HG02973 (cell line): ENCODE data around the gene ZNF841.
"Not testable (repeated sequence)": the region's sequence is repeated elsewhere in the genome, so short reads cannot be mapped to it uniquely, and the experiment has no call there.

ENCODE experiments used
- ATAC-seq: cut with Tn5 transposase; IDR thresholded peaks from one replicate; pipeline ENCODE4 v1.9.1; 2021; ENCODE audit warnings: moderate library complexity; ENCODE audit not compliant: unreplicated experiment

ZNF841 gene

DNA sequence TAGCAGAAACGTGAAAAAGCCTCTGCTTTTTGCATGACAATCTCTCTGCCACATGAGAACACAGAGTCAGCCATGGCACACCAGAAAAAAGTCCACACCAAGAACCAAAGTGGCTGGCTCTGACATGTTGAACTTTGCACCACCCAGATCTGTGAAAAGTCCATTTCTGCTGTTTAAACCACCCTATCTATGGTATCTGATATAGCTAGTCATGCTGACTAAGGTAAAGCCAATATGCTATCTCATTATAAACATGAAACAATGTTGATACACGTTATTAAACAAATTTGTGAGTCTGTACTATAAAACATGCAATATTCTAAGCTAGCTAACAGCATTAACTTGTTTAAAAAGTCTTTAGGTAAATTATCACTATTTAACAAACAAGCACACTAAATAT lies 25.9 kb downstream of the ZNF841 start:
- ATAC-seq = no peak

DNA sequence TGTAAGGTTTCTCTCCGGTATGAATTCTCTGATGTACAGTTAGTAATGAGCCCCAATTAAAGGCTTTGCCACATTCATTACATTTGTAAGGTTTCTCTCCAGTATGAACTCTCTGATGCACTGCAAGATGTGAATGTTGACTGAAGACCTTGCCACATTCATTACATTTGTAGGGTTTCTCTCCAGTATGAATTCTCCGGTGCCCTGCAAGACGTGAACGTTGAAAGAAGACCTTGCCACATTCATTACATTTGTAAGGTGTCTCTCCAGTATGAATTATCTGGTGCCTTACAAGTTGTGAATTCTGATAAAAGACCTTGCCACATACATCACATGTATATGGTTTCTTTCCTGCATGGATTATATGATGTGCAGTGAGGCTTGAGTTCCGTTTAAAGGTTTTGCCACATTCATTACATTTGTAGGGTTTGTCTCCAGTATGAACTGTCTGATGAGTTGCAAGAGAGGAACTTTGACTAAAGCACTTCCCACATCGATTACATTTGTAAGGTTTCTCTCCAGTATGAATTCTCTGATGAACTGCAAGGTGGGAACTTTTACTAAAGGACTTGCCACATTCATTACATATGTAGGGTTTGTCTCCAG lies 29.2 kb downstream of the ZNF841 start:
- no peak for ATAC-seq

DNA sequence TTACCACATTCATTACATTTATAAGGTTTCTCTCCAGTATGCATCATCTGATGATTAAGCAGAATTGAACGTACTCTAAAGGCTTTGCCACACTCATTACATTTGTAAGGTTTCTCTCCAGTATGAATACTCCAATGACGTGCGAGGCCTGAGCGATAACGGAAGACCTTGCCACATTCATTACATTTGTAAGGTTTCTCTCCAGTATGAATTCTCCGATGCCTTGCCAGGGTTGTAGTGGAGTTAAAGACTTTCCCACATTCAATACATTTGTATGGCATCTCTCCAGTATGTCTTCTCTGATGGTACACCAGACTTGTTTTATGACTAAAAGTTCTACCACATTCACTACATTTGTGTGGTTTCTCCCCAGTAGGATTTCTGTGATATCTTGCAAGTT lies 30.2 kb downstream of the ZNF841 start:
- no peak for ATAC-seq

DNA sequence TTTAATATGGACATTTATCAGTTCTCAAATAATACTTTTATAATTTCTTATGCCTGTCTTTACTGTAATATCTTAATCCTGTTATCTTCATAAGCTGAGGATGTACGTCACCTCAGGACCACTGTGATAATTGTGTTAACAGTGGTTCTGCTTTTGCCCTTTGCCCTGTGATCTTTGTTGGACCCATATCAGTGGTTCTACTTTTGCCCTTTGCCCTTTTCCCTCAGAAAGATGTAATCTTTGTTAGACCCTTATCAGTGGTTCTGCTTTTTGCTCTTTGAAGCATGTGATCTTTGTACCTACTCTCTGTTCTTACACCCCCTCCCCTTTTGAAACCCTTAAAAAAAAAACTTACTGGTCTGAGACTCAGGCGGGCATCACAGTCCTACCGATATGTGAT lies 39.1 kb downstream of the ZNF841 start:
- not testable (repeated sequence) for ATAC-seq

DNA sequence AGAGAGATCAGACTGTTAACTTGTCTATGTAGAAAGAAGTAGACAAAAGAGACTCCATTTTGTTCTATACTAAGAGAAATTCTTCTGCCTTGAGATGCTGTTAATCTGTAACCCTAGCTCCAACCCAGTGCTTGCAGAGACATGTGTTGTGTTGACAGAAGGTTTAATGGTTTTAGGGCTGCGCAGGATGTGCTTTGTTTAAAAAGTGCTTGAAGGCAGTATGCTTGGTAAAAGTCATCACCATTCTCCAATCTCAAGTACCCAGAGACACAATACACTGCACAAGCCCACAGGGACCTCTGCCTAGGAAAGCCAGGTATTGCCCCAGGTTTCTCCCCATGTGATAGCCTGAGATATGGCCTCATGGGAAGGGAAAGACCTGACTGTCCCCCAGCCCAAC lies 43.8 kb downstream of the ZNF841 start:
- ATAC-seq = not testable (repeated sequence)

DNA sequence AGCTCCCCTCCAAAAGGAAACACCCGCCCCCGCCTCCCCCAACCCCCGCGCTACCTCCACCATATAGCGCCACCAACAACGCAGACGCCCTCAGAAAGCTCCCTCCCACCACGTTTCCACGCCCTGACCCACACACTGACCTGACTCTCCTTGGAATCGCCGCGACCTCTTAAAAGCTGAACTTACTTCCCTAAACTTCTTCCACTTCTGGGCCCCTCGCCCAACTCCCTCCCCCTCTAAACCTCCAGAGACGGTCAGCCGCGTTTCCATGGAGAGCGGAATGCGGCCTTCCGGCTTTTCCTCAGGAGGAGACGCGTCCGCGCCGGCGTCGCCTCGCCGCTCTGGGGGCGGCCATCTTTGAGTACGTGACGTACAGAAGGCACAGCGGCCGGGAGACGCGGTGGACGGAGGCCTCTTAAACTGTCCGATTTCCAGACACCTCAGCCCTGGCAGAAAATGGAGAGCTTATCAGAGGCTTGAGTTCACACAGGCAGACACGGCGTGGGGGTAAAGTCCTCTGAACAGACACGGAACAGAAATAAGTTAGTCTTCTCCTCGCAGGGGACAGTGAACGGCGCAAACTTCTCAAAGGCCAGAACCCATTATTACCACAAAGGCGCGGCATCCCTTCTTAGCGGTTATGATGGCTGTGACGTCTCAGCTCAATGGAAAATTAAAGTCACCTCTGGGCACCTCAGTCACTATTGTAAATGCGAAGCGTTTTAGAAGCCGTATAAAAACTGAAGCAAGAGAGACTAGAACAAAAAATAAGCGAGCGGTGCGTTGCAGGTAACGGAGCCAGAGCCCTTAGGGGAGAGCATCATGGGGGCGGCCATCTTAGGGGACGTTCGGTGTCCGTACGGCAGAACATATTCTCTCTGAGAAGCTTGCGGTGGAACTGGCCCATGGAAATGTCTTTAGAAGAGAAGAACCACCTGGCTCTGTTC lies 46.7 kb downstream of the ZNF841 start, which contains the start of gene ZNF432:
TSS of gene ZNF432 (minus strand) at position 284 of the 947 bp plus-strand sequence. CDS start 1,970 bp downstream, outside the sequence.
- peak; percentile 85 for ATAC-seq

DNA sequence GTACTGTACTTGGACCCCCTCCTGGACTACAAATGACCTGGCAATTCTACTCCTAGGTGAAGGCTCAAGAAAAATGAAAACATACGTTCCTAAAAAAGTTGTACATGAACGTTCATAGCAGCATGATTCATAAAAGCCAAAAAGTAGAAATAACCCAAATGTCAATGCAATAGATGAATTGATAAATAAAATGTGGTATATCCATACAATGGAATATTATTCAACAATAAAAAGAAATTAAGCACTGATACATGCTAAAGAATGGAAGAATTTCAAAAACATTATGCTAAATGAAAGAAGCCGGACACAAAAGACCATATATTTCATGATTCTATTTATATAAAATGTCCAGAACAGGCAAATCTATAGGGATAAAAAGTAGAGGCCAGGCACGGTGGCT lies 56.4 kb downstream of the ZNF841 start:
- no peak for ATAC-seq

DNA sequence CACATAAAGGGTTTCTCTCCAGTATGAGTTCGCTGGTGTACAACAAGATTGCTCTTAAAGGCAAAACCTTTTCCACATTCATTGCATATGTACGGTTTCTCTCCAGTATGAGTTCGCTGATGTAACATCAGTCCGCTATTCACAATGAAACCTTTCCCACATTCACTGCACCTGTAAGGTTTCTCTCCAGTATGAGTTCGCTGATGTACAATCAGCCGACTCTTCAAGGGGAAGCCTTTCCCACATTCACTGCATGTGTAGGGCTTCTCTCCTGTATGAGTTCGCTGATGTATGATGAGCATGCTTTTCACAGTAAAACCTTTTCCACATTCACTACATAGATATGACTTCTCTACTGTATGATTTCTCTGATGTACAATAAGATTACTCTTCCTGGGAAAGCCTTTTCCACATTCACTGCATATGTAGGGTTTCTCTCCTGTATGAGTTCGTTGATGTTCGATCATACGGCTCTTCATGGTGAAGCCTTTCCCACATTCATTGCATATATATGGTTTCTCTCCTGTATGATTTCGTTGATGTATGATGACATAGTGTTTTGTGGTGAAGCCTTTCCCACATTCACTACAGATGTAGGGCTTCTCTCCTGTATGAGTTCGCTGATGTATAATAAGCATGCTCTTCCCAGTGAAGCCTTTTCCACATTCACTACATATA lies 61.4 kb downstream of the ZNF841 start:
- ATAC-seq = no peak

DNA sequence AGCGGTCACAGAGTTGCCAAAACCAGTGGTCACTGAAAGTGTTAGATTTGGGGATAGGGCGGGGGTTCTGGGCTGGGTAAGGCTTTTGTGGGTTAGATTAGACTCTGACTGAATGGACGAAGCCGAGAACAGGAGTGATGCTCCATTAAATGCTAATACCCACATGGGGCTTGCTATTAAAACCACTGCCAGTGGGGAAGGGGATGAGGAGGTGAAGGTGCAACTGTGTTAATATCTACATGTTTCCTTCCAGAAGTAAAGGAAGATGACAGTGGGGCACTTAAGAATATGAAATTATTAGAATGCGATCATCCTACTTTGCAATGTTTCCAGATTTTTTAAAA lies 66.8 kb downstream of the ZNF841 start:
- peak; percentile 15 for ATAC-seq

DNA sequence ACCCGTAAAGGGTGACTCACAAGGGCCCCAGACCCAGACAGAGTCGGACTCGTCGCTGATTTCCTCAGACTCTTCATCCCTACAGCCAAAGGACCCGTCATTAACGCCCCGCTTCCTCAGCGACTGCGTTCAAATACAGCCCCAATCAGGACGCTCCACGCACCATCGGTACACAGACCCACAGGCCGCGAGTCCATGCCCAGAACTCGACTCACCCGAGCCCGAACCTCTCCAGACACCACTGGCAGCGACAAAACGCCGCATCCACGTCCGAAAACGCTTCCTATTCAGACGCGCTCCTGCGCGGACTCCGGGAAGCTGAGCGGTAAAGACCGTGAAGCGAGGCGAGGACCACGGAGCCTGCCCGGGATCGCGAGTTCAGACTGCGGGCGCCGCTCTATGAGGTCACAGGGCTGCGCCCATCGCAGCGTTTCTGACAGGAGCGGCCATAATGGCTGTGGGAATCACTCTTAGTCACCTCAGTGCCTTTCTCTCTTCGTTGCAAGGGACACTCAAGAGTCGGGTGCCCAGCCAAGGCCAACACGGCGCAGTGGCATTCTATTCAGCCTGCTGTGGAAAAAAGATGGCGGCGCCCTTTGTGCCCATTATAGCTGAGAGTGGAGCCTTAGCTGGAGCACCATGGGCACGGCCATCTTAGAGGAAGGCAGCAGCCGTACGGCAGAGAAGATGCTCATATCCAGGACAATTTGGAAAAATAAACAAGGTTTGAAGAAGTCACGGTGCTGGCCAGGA lies 67.4 kb downstream of the ZNF841 start, which contains the start of gene ZNF614:
TSS of gene ZNF614 (minus strand) at position 353 of the 753 bp plus-strand sequence. CDS start 2,634 bp downstream, outside the sequence.
- ATAC-seq = peak; percentile 86

DNA sequence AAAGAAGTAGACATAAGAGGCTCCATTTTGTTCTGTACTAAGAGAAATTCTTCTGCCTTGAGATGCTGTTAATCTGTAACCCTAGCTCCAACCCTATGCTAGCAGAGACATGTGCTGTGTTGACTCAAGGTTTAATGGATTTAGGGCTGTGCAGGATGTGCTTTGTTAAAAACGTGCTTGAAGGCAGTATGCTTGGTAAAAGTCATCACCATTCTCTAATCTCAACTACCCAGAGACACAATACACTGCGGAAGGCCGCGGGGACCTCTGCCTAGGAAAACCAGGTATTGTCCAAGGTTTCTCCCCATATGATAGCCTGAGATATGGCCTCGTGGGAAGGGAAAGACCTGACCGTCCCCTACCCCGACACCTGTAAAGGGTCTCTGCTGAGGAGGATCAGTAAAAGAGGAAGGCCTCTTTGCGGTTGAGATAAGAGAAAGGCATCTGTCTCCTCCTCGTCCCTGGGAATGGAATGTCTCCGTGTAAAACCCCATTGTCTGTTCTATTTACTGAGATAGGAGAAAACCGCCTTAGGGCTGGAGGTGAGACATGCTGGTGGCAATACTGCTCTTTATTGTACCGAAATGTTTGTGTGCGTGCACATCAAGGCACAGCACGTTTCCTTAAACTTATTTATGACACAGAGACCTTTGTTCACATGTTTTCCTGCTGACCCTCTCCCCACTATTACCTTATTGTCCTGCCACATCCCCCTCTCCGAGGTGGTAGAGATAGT lies 69.1 kb downstream of the ZNF841 start:
- not testable (repeated sequence) for ATAC-seq

DNA sequence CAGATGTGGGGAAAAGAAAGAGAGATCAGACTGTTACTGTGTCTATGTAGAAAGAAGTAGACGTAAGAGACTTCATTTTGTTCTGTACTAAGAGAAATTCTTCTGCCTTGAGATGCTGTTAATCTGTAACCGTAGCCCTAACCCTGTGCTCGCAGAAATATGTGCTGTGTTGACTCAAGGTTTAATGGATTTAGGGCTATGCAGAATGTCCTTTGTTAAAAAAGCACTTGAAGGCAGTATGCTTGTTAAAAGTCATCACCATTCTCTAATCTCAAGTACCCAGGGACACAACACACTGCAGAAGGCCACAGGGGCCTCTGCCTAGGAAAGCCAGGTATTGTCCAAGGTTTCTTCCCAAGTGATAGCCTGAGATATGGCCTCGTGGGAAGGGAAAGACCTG lies 71.1 kb downstream of the ZNF841 start:
- not testable (repeated sequence) for ATAC-seq

DNA sequence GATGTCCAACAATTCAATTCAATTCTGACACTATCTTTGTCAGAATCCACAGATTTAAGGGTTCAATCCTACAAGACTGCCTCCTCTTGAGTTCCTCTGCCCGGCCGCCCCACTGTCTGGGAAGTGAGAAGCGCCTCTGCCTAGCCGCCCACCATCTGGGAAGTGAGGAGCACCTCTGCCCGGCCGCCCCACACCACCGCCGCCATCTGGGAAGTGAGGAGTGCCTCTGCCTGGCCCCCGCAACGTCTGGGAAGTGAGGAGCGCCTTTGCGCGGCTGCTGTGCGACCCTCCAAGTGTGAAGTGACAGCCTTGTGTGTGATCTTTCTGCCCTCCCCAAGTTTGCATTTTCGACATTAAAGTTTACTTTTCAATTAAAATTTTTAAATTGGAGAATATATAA lies 73.4 kb downstream of the ZNF841 start:
- no peak for ATAC-seq

DNA sequence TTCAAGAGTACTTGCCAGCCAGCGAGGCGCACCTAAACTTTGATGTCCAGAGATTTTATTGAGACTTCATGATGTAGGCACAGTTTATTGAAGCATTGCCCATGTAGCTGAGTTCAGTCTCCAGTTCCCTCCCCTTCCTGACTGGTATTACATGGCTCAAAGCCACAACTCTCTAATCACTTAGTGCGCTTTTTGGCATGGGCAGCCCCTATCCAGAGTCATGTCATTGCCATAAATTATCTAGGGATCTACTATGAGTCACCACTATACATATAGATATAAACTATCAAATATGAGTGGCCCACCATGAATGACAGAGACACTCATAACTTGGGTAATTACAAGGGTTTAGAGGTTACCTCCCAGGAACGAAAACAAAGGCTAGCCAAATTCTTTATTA lies 75.1 kb downstream of the ZNF841 start:
- no peak for ATAC-seq
